Neural progenitor cell (in vitro differentiated cells): ENCODE results near the gene ENO1. TPM values are rescaled to one million over a fixed set of nuclear protein-coding genes. Genes with fewer than 3 reads are reported as not detected.

Experiments used
- DNase-seq: peaks from one replicate; pipeline ENCODE4 v3.0.0-alpha.2; 2016; ENCODE audit warnings: low spot score
- H2AFZ ChIP-seq: fragments of 200-600 bp; sonication (generic); replicated peaks from 2 replicates; pipeline ENCODE4 v1.6.1; 2016; ENCODE audit warnings: antibody characterized with exemption
- H3F3A ChIP-seq: fragments of 200-600 bp; sonication (generic); 2 replicates; pipeline ENCODE4 v1.6.1; 2016; ENCODE audit warnings: antibody characterized with exemption, low read depth
- H3K27ac ChIP-seq: fragments of 200-600 bp; sonication (generic); 2 replicates; pipeline ENCODE4 v1.5.1; 2016; ENCODE audit warnings: mild to moderate bottlenecking
- H3K27me3 ChIP-seq: fragments of 200-600 bp; sonication (generic); 2 replicates; pipeline ENCODE4 v1.6.1; 2016; ENCODE audit warnings: mild to moderate bottlenecking, moderate library complexity
- H3K36me3 ChIP-seq: fragments of 200-600 bp; sonication (generic); 2 replicates; pipeline ENCODE4 v1.5.1; 2016
- H3K4me1 ChIP-seq: fragments of 200-600 bp; sonication (generic); 2 replicates; pipeline ENCODE4 v1.6.1; 2016; ENCODE audit warnings: mixed run types
- H3K4me2 ChIP-seq: fragments of 200-600 bp; sonication (generic); 2 replicates; pipeline ENCODE4 v1.6.1; 2016
- H3K4me3 ChIP-seq: fragments of 200-600 bp; sonication (generic); 2 replicates; pipeline ENCODE4 v1.5.1; 2016
- H3K79me2 ChIP-seq: fragments of 200-600 bp; sonication (generic); 2 replicates; pipeline ENCODE4 v1.6.1; 2016; ENCODE audit warnings: low read depth
- H3K9ac ChIP-seq: fragments of 200-600 bp; sonication (generic); 2 replicates; pipeline ENCODE4 v1.6.1; 2016
- H3K9me3 ChIP-seq: fragments of 200-600 bp; sonication (generic); 2 replicates; pipeline ENCODE4 v1.5.1; 2016; ENCODE audit warnings: low read depth
- H4K20me1 ChIP-seq: fragments of 200-600 bp; sonication (generic); 2 replicates; pipeline ENCODE4 v1.6.1; 2016; ENCODE audit warnings: low read depth
- H3K27ac Mint-ChIP-seq: 3 replicates; pipeline ENCODE4 v1.8.0; 2021; ENCODE audit warnings: mixed read lengths
- H3K27me3 Mint-ChIP-seq: 2 replicates; pipeline ENCODE4 v1.8.0; 2022; ENCODE audit warnings: low read depth, mild to moderate bottlenecking, inconsistent platforms, moderate library complexity, mixed read lengths; ENCODE audit not compliant: insufficient read depth
- H3K36me3 Mint-ChIP-seq: 3 replicates; pipeline ENCODE4 v1.8.0; 2021; ENCODE audit warnings: mixed read lengths
- H3K4me1 Mint-ChIP-seq: 3 replicates; pipeline ENCODE4 v1.8.0; 2021; ENCODE audit warnings: mixed read lengths
- H3K4me3 Mint-ChIP-seq: 3 replicates; pipeline ENCODE4 v1.8.0; 2021; ENCODE audit warnings: mild to moderate bottlenecking, moderate library complexity, mixed read lengths
- H3K9me3 Mint-ChIP-seq: 3 replicates; pipeline ENCODE4 v1.8.0; 2020; ENCODE audit warnings: mixed read lengths
- CTCF ChIP-seq: fragments of 200-600 bp; sonication (generic); IDR thresholded peaks from 2 replicates; pipeline ENCODE4 v1.5.1; 2017; ENCODE audit warnings: antibody characterized with exemption, mild to moderate bottlenecking
- EZH2 ChIP-seq: fragments of 200-600 bp; sonication (generic); IDR thresholded peaks from 2 replicates; pipeline ENCODE4 v1.6.1; 2017; ENCODE audit warnings: antibody characterized with exemption, mild to moderate bottlenecking, moderate library complexity
- EZH2phosphoT487 ChIP-seq: fragments of 200-600 bp; sonication (generic); IDR thresholded peaks from 2 replicates; pipeline ENCODE4 v1.6.1; 2017; ENCODE audit warnings: antibody characterized with exemption
- total RNA-seq: library from RNA; depleted of rRNA; stranded (reverse); fragments of >200 nt; gene quantifications from 2 replicates; pipeline ENCODE4 v1.2.3, GENCODE V29; 2015; ENCODE audit warnings: low replicate concordance

Gene ENO1
- total RNA-seq, 1 donor from 2014 or later, result 1,414 TPM

DNA sequence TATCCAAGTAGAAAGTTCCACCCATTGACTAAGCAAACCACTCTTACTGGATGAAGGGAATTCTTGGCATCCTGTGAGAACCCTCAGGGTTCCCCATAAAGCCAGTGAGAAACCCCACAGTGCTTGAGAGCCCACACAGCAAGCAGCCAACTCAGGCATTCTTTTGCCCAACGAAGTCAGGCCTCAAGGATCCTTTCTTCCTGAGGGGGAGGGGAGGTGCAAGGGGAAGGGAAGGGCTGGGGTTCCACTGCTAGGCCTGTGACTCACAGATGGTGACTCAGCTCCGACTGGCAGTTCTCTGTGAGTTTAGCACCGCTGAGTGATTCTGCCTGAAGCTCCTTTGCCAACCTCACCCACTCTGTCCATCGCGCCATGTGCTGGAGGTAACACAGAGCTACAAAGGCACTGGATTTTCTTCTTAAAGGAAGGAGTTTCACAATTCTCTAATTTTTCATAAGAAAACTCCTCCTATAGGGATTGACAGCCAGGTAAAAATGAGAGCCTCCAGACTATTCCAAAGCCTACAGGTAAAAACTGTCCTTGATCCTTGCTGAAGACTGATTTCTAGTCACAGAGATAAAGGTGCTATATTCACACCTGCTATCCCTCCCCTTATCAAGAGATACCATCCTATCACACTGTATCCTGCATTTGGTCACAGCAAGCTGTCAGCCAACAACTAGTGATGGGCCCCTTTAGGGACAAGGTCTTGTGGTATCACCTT lies 4.8 kb downstream of the ENO1 start:
- TF ChIP-seq EZH2 (no peak), CTCF (no peak), EZH2phosphoT487 (no peak)
- peak; percentile 66 for DNase-seq
- peak overlapping the region; percentile 89 for H3K4me2 ChIP-seq
- H3K9me3 Mint-ChIP-seq, result no peaks in the 10 kb centered on the region
- peak overlapping the region; percentile 25 for H3K27ac ChIP-seq
- no peak overlapping the region for H2AFZ ChIP-seq
- peaks cover 81% of the 10 kb centered on the region for H3F3A ChIP-seq
- no peaks in the 10 kb centered on the region for H3K9me3 ChIP-seq
- peaks cover 61% of the 10 kb centered on the region for H3K4me1 Mint-ChIP-seq
- peak overlapping the region; percentile 88 for H3K4me3 ChIP-seq
- peaks cover 12% of the 10 kb centered on the region for H3K27me3 Mint-ChIP-seq
- peak overlapping the region; percentile 87 for H3K27ac Mint-ChIP-seq
- H3K36me3 ChIP-seq, result peaks cover 39% of the 10 kb centered on the region
- H3K4me3 Mint-ChIP-seq, result peak overlapping the region; percentile 78
- H3K27me3 ChIP-seq, result no peaks in the 10 kb centered on the region
- peaks cover 98% of the 10 kb centered on the region for H4K20me1 ChIP-seq
- H3K4me1 ChIP-seq, result peaks cover 33% of the 10 kb centered on the region
- peaks cover 63% of the 10 kb centered on the region for H3K36me3 Mint-ChIP-seq
- no peak overlapping the region for H3K9ac ChIP-seq
- peaks cover 100% of the 10 kb centered on the region for H3K79me2 ChIP-seq

GRCh38 chr1:8873001-8873400 lies 5.5 kb downstream of the ENO1 start:
- Mint-ChIP-seq H3K27me3 (peaks cover 11% of the 10 kb centered on the region), H3K4me3 (peak overlapping the region; percentile 78), H3K27ac (peak overlapping the region; percentile 87), H3K36me3 (peaks cover 64% of the 10 kb centered on the region), H3K9me3 (no peaks in the 10 kb centered on the region), H3K4me1 (peaks cover 62% of the 10 kb centered on the region)
- Histone ChIP-seq H3F3A (peaks cover 87% of the 10 kb centered on the region), H3K27me3 (no peaks in the 10 kb centered on the region), H3K4me2 (peak overlapping the region; percentile 89), H4K20me1 (peaks cover 100% of the 10 kb centered on the region), H3K4me3 (no peak overlapping the region), H3K27ac (peak overlapping the region; percentile 25), H3K9ac (no peak overlapping the region), H2AFZ (no peak overlapping the region), H3K4me1 (peaks cover 33% of the 10 kb centered on the region), H3K36me3 (peaks cover 40% of the 10 kb centered on the region), H3K9me3 (no peaks in the 10 kb centered on the region), H3K79me2 (peaks cover 100% of the 10 kb centered on the region)
- no peak for TF ChIP-seq EZH2phosphoT487
- no peak for TF ChIP-seq EZH2
- TF ChIP-seq CTCF, result no peak
- no peak for DNase-seq

GRCh38 chr1:8871965-8872399 lies 6.5 kb downstream of the ENO1 start:
- no peaks in the 10 kb centered on the region for H3K27me3 ChIP-seq
- no peaks in the 10 kb centered on the region for H3K9me3 ChIP-seq
- DNase-seq, result no peak
- H3K36me3 Mint-ChIP-seq, result peaks cover 71% of the 10 kb centered on the region
- no peak overlapping the region for H3K27ac Mint-ChIP-seq
- H3K27ac ChIP-seq, result peak overlapping the region; percentile 13
- H3K4me3 Mint-ChIP-seq, result no peak overlapping the region
- peaks cover 51% of the 10 kb centered on the region for H3K36me3 ChIP-seq
- no peak overlapping the region for H3K4me2 ChIP-seq
- no peak overlapping the region for H2AFZ ChIP-seq
- peaks cover 11% of the 10 kb centered on the region for H3K27me3 Mint-ChIP-seq
- peaks cover 94% of the 10 kb centered on the region for H3F3A ChIP-seq
- TF ChIP-seq EZH2 (no peak), CTCF (no peak), EZH2phosphoT487 (no peak)
- peaks cover 65% of the 10 kb centered on the region for H3K4me1 Mint-ChIP-seq
- peaks cover 99% of the 10 kb centered on the region for H3K79me2 ChIP-seq
- H4K20me1 ChIP-seq, result peaks cover 100% of the 10 kb centered on the region
- peaks cover 33% of the 10 kb centered on the region for H3K4me1 ChIP-seq
- no peak overlapping the region for H3K4me3 ChIP-seq
- H3K9me3 Mint-ChIP-seq, result no peaks in the 10 kb centered on the region
- H3K9ac ChIP-seq, result no peak overlapping the region
